Calu3 (cell line): ENCODE results near the gene OSCP1. TPM values are rescaled to one million over a fixed set of nuclear protein-coding genes. Genes with fewer than 3 reads are reported as not detected.
A peak's percentile ranks its signal among the peaks of the same experiment; 100 is the strongest.

Source experiments
- BruUV-seq: library from RNA; stranded (reverse); fragments of 400-500 nt; replicated peaks from 2 replicates; lab custom pipeline; 2021; lab: Mats Ljungman, UMichigan
- CTCF ChIA-PET: fragments of 300-600 bp; sonication (Branson Sonifier 250); formaldehyde crosslinking; loops from one replicate; lab custom pipeline; 2022; ENCODE audit warnings: antibody characterized with exemption; lab: Charles Lee
- DNase-seq: peaks from one replicate; pipeline ENCODE4 v3.0.0; 2022
- H3K27ac Mint-ChIP-seq: one replicate; pipeline ENCODE4 v1.8.0; 2022; ENCODE audit warnings: mixed read lengths; ENCODE audit not compliant: unreplicated experiment
- H3K27me3 Mint-ChIP-seq: one replicate; pipeline ENCODE4 v1.8.0; 2022; ENCODE audit warnings: mixed read lengths; ENCODE audit not compliant: unreplicated experiment
- H3K36me3 Mint-ChIP-seq: one replicate; pipeline ENCODE4 v1.8.0; 2022; ENCODE audit warnings: mild to moderate bottlenecking, moderate library complexity, mixed read lengths; ENCODE audit not compliant: insufficient read depth, unreplicated experiment
- H3K4me1 Mint-ChIP-seq: one replicate; pipeline ENCODE4 v1.8.0; 2022; ENCODE audit warnings: mild to moderate bottlenecking, low read depth, mixed read lengths; ENCODE audit not compliant: unreplicated experiment
- H3K4me3 Mint-ChIP-seq: one replicate; pipeline ENCODE4 v1.8.0; 2022; ENCODE audit warnings: mild to moderate bottlenecking, low read depth, moderate library complexity, mixed read lengths; ENCODE audit not compliant: unreplicated experiment
- H3K9me3 Mint-ChIP-seq: one replicate; pipeline ENCODE4 v1.8.0; 2022; ENCODE audit warnings: low read depth, mixed read lengths; ENCODE audit not compliant: unreplicated experiment
- intact Hi-C: fragments of 100-400 bp; cut with micrococcal nuclease; formaldehyde crosslinking; loops from one replicate; pipeline ENCODE4 v1.10.0; 2022; ENCODE audit not compliant: unreplicated experiment
- total RNA-seq: library from RNA; stranded (reverse); gene quantifications from 2 replicates; pipeline ENCODE4 v1.2.3, GENCODE V29; 2022
- TF ChIP-seq, protein P1 (sequence below): fragments of 200-600 bp; IDR thresholded peaks from one replicate; pipeline ENCODE4 v1.8.0; 2022; ENCODE audit warnings: antibody characterized with exemption; ENCODE audit not compliant: unreplicated experiment

The OSCP1 gene
- total RNA-seq, 1 experiment from 2014 or later = 2.0 TPM

DNA sequence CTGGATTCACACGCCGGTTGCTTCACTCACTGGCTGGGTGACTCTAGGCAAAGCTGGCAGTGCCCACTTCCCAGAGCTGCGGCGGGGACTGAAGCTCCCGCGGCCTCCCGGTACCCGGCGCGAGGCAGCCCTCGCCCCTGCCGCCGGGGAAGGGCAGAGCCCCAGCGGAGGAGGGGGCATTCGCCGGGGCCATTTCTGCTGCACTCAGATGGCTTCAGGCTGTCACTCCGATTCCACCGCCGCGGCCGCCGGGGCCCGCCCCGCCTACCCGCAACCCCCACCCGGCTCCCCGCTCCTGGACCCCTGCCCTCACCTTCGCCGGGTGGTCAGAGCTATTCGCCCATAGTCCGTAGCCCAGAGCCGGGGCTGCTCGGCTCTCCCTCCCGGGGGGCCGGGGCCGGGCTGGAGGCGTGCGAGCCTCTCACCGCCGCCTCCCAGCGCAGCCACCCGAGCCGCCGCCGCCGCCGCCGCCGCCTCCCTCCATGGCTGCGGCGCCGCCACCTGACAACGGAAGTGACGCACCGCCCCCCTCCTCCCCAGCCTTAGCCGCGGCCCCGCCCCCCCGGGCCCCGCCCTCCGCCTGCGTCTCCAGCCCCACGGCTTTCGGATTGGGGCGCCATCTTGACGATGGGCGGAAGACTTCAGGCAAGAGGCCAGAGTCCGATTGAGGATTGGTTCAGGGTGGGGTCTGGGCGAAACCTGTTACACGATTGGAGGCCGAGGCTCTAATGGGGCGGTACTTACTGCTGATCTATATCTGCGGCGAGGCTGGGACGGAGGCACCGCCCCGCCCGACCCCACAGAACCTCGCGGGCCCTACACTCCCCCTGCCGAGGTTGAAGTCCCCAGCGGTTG is 64.6 kb downstream of the OSCP1 start, which contains the start of gene STK40:
Gene STK40 (minus strand): TSS at position 515 of the 855 bp plus-strand sequence. CDS start 24,592 bp downstream, outside the sequence.
- H3K36me3 Mint-ChIP-seq = peaks cover 56% of the 10 kb centered on the region
- no peaks in the 10 kb centered on the region for H3K9me3 Mint-ChIP-seq
- H3K27ac Mint-ChIP-seq = peak within 1 kb of the TSS; percentile 100
- H3K4me1 Mint-ChIP-seq = peaks cover 59% of the 10 kb centered on the region
- peak within 1 kb of the TSS; percentile 90 for H3K4me3 Mint-ChIP-seq
- TF ChIP-seq, protein P1, sequence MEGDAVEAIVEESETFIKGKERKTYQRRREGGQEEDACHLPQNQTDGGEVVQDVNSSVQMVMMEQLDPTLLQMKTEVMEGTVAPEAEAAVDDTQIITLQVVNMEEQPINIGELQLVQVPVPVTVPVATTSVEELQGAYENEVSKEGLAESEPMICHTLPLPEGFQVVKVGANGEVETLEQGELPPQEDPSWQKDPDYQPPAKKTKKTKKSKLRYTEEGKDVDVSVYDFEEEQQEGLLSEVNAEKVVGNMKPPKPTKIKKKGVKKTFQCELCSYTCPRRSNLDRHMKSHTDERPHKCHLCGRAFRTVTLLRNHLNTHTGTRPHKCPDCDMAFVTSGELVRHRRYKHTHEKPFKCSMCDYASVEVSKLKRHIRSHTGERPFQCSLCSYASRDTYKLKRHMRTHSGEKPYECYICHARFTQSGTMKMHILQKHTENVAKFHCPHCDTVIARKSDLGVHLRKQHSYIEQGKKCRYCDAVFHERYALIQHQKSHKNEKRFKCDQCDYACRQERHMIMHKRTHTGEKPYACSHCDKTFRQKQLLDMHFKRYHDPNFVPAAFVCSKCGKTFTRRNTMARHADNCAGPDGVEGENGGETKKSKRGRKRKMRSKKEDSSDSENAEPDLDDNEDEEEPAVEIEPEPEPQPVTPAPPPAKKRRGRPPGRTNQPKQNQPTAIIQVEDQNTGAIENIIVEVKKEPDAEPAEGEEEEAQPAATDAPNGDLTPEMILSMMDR = no peak
- peak; percentile 96 for DNase-seq
- H3K27me3 Mint-ChIP-seq = no peaks in the 10 kb centered on the region
- BruUV-seq = no TSS peak
- CTCF ChIA-PET = interaction anchor here (0.7 to 2.1 kb wide), 8 partner anchors 12 to 86 kb away, joined by 3 to 12 read pairs (median 6); partner anchors contain the start of genes LSM10 and OSCP1
- intact Hi-C loops = no loop called here

DNA sequence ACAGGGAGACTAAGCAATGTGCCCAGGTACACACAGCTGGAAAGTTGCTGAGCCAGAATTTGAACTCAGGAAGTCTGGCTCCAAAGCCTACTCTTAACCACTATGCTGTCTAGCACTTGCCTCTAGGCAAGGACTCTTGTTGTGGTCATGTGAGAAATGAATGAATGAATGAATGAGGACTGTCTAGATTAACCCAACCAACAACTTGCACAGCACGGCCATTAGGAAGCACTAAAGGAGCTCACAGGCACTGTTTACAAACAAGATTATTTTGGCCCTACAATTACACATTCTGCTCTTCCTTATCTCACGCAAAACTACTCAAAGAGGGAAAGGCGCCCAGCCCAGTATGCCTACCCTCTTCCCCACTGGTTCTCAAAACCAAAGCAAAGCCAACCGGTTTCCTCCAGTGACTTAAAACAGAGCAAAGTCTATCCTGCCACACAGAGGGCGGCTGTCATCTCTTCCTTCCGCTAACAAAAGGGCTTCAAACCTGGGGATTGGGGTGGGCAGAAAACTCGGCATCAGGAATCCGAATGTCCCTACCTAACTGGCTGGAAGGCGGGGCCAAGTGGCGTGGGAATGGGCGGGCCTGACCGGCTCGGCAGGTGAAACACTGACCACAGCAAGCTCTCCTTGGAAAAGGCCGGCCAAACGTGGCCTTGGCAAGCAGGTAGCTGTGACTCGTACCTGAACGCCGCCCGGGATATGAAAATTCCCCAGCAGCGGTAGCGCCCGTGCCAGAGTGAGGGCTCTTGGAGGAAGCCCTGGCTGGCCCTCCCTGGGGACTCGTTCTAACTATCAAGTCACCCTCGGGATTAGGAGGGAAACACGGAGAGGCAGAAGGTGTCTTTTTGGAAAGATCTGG is 65.5 kb downstream of the OSCP1 start:
- CTCF ChIA-PET = interaction anchor here (0.5 to 1.8 kb wide), 6 partner anchors 13 to 85 kb away, joined by 3 to 4 read pairs (median 3); partner anchors contain the start of genes LSM10 and OSCP1
- Mint-ChIP-seq H3K9me3 (no peaks in the 10 kb centered on the region), H3K4me1 (peaks cover 64% of the 10 kb centered on the region), H3K27me3 (no peaks in the 10 kb centered on the region), H3K4me3 (peak overlapping the region; percentile 90), H3K36me3 (peaks cover 55% of the 10 kb centered on the region), H3K27ac (peak overlapping the region; percentile 100)
- TF ChIP-seq, protein P1 = no peak
- DNase-seq = peak; percentile 85
- TSS peak; percentile 72 for BruUV-seq
- intact Hi-C loops = no loop called here

DNA sequence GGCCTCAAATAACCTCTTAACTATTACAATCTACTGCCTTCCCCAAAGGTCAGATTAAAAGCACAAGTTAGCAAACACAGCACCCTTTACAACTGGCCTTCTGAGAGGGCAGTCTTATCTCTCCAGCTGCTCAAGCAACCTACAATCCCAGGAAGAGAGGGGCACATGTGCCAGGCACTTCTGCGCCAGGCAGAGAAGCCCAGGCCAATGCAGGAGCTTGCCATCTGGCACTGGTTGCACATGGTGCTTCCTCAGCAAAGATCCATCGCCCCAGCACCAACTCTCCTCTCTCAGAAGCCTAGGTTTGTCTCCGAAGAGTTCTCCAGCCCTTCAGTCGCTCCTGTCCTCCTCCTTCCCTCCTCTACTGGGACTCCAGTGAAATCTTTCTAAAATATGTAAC is 67.0 kb downstream of the OSCP1 start:
- Mint-ChIP-seq H3K4me3 (peak overlapping the region; percentile 90), H3K27ac (no peak overlapping the region), H3K36me3 (peaks cover 49% of the 10 kb centered on the region), H3K27me3 (no peaks in the 10 kb centered on the region), H3K4me1 (peaks cover 73% of the 10 kb centered on the region), H3K9me3 (no peaks in the 10 kb centered on the region)
- CTCF ChIA-PET = interaction anchor here (0.6 kb wide), 1 partner anchor 11 kb away, joined by 3 read pairs; no protein-coding TSS in a partner anchor
- BruUV-seq = no TSS peak
- intact Hi-C loops = no loop called here
- DNase-seq = no peak
- TF ChIP-seq, protein P1 = no peak

DNA sequence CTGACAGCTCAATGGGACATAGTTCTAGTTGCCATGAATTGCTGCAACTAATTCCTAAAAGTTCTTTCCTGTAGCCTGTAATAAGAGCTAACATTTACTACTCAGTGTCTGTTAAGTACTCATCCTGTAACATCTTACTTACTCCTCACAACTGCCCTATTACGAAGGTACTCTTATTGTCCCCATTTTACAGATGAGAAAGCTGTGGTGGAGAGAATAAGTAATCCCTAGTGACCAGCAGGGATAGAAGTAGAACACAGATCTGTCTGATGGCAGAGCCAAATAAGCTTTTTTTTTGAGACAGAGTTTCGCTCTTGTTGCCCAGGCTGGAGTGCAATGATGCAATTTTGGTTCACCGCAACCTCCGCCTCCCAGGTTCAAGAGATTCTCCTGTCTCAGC is 67.6 kb downstream of the OSCP1 start:
- TF ChIP-seq, protein P1 = no peak
- Mint-ChIP-seq H3K36me3 (peaks cover 49% of the 10 kb centered on the region), H3K27ac (no peak overlapping the region), H3K27me3 (no peaks in the 10 kb centered on the region), H3K4me3 (no peak overlapping the region), H3K9me3 (no peaks in the 10 kb centered on the region), H3K4me1 (peaks cover 69% of the 10 kb centered on the region)
- DNase-seq = no peak
- BruUV-seq = TSS peak; percentile 1
- CTCF ChIA-PET = interaction anchor here (0.9 to 1.0 kb wide), 2 partner anchors 15 to 40 kb away, joined by 3 read pairs; no protein-coding TSS in a partner anchor
- intact Hi-C loops = no loop called here
